Endodermal cell (in vitro differentiated cells): ENCODE measurements around the gene GSDME. TPM values are rescaled to one million over a fixed set of nuclear protein-coding genes. Genes with fewer than 3 reads are reported as not detected.

ENCODE experiments used
- DNase-seq: peaks from one replicate; pipeline ENCODE4 v3.0.0-alpha.2; 2017
- H3K27ac ChIP-seq: 2 replicates; pipeline ENCODE4 v1.5.1; 2013; ENCODE audit warnings: mild to moderate bottlenecking, low read depth, low read length, moderate library complexity
- H3K27me3 ChIP-seq: 2 replicates; pipeline ENCODE4 v1.6.1; 2013; ENCODE audit warnings: mild to moderate bottlenecking, low read length, moderate library complexity; ENCODE audit not compliant: insufficient read depth, control insufficient read depth, poor library complexity, severe bottlenecking
- H3K36me3 ChIP-seq: 2 replicates; pipeline ENCODE4 v1.7.0; 2013; ENCODE audit warnings: mild to moderate bottlenecking, low read length, moderate library complexity; ENCODE audit not compliant: control insufficient read depth, insufficient read depth
- H3K4me1 ChIP-seq: one replicate; pipeline ENCODE4 v1.7.0; 2013; ENCODE audit warnings: low read length; ENCODE audit not compliant: control insufficient read depth, insufficient read depth
- H3K4me3 ChIP-seq: 2 replicates; pipeline ENCODE4 v1.5.1; 2013; ENCODE audit warnings: mild to moderate bottlenecking, low read length, moderate library complexity
- H3K9ac ChIP-seq: 2 replicates; pipeline ENCODE4 v1.6.1; 2013; ENCODE audit warnings: mild to moderate bottlenecking, low read length, moderate library complexity; ENCODE audit not compliant: poor library complexity, severe bottlenecking; ENCODE audit errors: extremely low read depth
- H3K9me3 ChIP-seq: 2 replicates; pipeline ENCODE4 v1.6.1; 2013; ENCODE audit warnings: mild to moderate bottlenecking, low read length, moderate library complexity; ENCODE audit not compliant: control insufficient read depth
- H3K27ac Mint-ChIP-seq: 2 replicates; pipeline ENCODE4 v1.8.0; 2020; ENCODE audit warnings: mixed read lengths
- H3K27me3 Mint-ChIP-seq: 2 replicates; pipeline ENCODE4 v1.8.0; 2021; ENCODE audit warnings: mild to moderate bottlenecking, mixed read lengths; ENCODE audit not compliant: insufficient read depth
- H3K36me3 Mint-ChIP-seq: 2 replicates; pipeline ENCODE4 v1.8.0; 2020; ENCODE audit warnings: low read depth, mixed read lengths
- H3K4me1 Mint-ChIP-seq: 2 replicates; pipeline ENCODE4 v1.8.0; 2020; ENCODE audit warnings: mixed read lengths
- H3K4me3 Mint-ChIP-seq: 2 replicates; pipeline ENCODE4 v1.8.0; 2020; ENCODE audit warnings: mild to moderate bottlenecking, moderate library complexity, mixed read lengths
- H3K9me3 Mint-ChIP-seq: 2 replicates; pipeline ENCODE4 v1.8.0; 2020; ENCODE audit warnings: mild to moderate bottlenecking, mixed read lengths
- WGBS, 2 experiments: methylation state at CpG; one replicate each; pipeline versions ENCODE4 v1.1.5 to v1.1.7; 2013; ENCODE audit warnings: missing lambda C conversion rate in 2 of 2, mixed read lengths in 1 of 2; ENCODE audit not compliant: insufficient coverage in 1 of 2, insufficient read length in 1 of 2; 5-methylcytosine and 5-hydroxymethylcytosine counted together
- total RNA-seq, 2 donors: library from RNA; stranded (reverse); fragmentation: NEBNext Ultra II Directional in 1 of 2; extraction: Animal tissue kit (Norgen Biotek cat#: 25700) in 1 of 2; gene quantifications; 2 replicates in 1 of 2; 3 replicates in 1 of 2; pipeline ENCODE4 v1.2.1, GENCODE V29; 2021
- TF ChIP-seq, protein P1 (sequence below): fragments of 200-600 bp; sonication (generic); conservative IDR thresholded peaks from 2 replicates; pipeline ENCODE4 v1.5.0; 2021; ENCODE audit warnings: antibody characterized with exemption, mild to moderate bottlenecking

The GSDME gene
- total RNA-seq, 2 donors from 2014 or later, result 8.9 to 17.9 TPM

DNA sequence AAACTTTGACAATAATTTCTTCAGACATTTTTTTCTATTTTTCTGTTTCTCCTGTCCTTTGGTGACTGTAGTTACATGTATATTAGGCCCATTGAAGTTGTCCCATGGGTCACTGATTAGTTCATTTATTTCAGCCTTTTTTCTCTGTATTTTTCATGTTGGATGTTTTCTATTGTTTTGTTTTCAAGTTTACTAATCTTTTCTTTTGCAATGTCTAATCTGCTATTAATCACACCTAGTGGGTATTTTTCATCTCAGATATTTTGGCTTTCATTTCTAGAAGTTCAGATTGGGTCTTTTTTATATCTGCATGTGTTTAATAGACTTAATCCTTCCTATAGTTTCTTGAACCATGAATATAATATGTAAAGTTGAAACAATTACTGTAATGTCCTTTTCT is 99.3 kb downstream of the GSDME start:
- Histone ChIP-seq H3K9ac (no peak overlapping the region), H3K9me3 (no peaks in the 10 kb centered on the region), H3K27me3 (no peaks in the 10 kb centered on the region), H3K4me3 (no peak overlapping the region), H3K4me1 (no peaks in the 10 kb centered on the region), H3K27ac (no peak overlapping the region), H3K36me3 (no peaks in the 10 kb centered on the region)
- H3K27me3 Mint-ChIP-seq, result no peaks in the 10 kb centered on the region
- H3K9me3 Mint-ChIP-seq, result peaks cover 5% of the 10 kb centered on the region
- DNase-seq, result no peak
- no peaks in the 10 kb centered on the region for H3K4me1 Mint-ChIP-seq
- TF ChIP-seq, protein P1, sequence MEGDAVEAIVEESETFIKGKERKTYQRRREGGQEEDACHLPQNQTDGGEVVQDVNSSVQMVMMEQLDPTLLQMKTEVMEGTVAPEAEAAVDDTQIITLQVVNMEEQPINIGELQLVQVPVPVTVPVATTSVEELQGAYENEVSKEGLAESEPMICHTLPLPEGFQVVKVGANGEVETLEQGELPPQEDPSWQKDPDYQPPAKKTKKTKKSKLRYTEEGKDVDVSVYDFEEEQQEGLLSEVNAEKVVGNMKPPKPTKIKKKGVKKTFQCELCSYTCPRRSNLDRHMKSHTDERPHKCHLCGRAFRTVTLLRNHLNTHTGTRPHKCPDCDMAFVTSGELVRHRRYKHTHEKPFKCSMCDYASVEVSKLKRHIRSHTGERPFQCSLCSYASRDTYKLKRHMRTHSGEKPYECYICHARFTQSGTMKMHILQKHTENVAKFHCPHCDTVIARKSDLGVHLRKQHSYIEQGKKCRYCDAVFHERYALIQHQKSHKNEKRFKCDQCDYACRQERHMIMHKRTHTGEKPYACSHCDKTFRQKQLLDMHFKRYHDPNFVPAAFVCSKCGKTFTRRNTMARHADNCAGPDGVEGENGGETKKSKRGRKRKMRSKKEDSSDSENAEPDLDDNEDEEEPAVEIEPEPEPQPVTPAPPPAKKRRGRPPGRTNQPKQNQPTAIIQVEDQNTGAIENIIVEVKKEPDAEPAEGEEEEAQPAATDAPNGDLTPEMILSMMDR, result no peak
- H3K4me3 Mint-ChIP-seq, result no peak overlapping the region
- H3K36me3 Mint-ChIP-seq, result peaks cover 26% of the 10 kb centered on the region
- no peak overlapping the region for H3K27ac Mint-ChIP-seq

DNA sequence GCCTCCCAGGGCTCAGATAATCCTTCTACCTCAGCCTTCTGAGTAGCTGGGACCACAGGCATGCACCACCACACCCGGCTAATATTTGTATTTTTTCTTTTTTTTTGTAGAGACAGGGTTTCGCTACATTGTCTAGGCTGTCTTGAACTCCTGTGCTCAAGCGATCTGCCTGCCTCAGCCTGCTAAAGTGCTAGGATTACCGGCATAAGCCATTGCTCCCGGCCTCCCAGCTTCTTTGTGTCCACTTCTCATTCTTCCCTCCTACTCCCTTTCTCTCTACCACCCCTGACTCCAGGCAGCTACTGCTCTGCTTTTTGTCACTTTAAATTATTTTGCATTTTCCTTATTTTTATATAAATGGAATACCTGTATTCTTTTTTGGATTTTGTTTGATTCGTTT is 100.7 kb downstream of the GSDME start:
- H3K36me3 Mint-ChIP-seq, result peaks cover 26% of the 10 kb centered on the region
- no peak overlapping the region for H3K4me3 ChIP-seq
- H3K27ac ChIP-seq, result no peak overlapping the region
- peaks cover under 1% of the 10 kb centered on the region for H3K36me3 ChIP-seq
- WGBS, 2 experiments, result 86 to 88% methylated on average over 5 to 6 of the region's 6 CpGs
- no peak for DNase-seq
- no peak overlapping the region for H3K9ac ChIP-seq
- H3K27me3 ChIP-seq, result no peaks in the 10 kb centered on the region
- no peaks in the 10 kb centered on the region for H3K27me3 Mint-ChIP-seq
- no peak overlapping the region for H3K4me3 Mint-ChIP-seq
- TF ChIP-seq, protein P1, result no peak
- H3K27ac Mint-ChIP-seq, result no peak overlapping the region
- H3K9me3 ChIP-seq, result no peaks in the 10 kb centered on the region
- H3K4me1 ChIP-seq, result no peaks in the 10 kb centered on the region
- H3K9me3 Mint-ChIP-seq, result peaks cover 5% of the 10 kb centered on the region
- H3K4me1 Mint-ChIP-seq, result no peaks in the 10 kb centered on the region

DNA sequence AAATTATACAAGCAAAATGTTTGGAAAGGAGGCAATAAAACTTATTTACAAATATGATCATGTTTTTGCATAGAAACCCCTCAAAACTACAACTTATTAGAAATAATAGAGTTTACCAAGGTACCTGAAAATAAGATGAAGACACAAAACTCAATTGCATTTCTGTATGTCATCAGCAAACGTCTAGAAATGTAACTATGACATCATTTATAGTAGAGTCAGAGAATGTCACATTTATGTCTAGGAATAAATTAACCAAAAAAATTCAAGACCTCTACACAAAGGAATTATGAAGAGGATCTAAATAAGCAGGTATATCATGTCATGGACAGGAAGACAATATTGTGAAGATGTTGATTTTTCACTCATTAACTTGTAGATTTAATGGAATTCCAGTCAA is 103.0 kb downstream of the GSDME start:
- peaks cover 23% of the 10 kb centered on the region for H3K36me3 ChIP-seq
- H3K9ac ChIP-seq, result no peak overlapping the region
- no peaks in the 10 kb centered on the region for H3K9me3 ChIP-seq
- 80% methylated on average over 1 of the region's 1 CpG; no CpG with 5 or more reads in 1 of the 2 experiments for WGBS, 2 experiments
- no peak overlapping the region for H3K27ac Mint-ChIP-seq
- H3K36me3 Mint-ChIP-seq, result peaks cover 15% of the 10 kb centered on the region
- TF ChIP-seq, protein P1, result no peak
- H3K4me1 ChIP-seq, result no peaks in the 10 kb centered on the region
- no peaks in the 10 kb centered on the region for H3K27me3 ChIP-seq
- H3K4me3 Mint-ChIP-seq, result no peak overlapping the region
- no peak overlapping the region for H3K27ac ChIP-seq
- no peak overlapping the region for H3K4me3 ChIP-seq
- DNase-seq, result no peak
- no peaks in the 10 kb centered on the region for H3K4me1 Mint-ChIP-seq
- peaks cover 5% of the 10 kb centered on the region for H3K9me3 Mint-ChIP-seq
- H3K27me3 Mint-ChIP-seq, result no peaks in the 10 kb centered on the region
